ENCODE measurements around the gene NEIL1. TPM values are rescaled to one million over a fixed set of nuclear protein-coding genes. Genes with fewer than 3 reads are reported as not detected.
"Not testable (repeated sequence)": the region's sequence is repeated elsewhere in the genome, so short reads cannot be mapped to it uniquely, and the experiment has no call there.

NEIL1 gene
- polyA plus RNA-seq, 1 experiment: 1.1 TPM

DNA sequence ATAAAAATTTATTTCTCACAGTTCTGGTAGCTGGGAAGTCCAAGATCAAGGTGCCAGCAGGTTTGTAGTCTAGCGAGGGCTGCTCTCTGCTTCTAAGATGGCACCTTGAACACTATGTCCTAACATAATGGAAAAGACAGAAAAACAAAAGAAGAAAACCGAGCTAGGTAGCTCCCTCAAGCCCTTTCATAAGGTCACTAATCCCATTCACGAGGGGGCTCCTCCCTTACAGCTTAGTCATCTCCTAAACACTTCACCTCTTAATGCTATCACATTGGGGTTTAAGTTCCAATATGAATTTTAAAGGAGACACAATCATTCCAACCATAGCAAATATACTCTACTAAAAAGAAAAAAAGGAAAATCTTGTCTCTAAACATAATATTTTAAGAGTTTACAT lies 40.7 kb upstream of the NEIL1 start:
- POLR2A ChIA-PET: no interaction called here
- TF ChIP-seq, protein P1, sequence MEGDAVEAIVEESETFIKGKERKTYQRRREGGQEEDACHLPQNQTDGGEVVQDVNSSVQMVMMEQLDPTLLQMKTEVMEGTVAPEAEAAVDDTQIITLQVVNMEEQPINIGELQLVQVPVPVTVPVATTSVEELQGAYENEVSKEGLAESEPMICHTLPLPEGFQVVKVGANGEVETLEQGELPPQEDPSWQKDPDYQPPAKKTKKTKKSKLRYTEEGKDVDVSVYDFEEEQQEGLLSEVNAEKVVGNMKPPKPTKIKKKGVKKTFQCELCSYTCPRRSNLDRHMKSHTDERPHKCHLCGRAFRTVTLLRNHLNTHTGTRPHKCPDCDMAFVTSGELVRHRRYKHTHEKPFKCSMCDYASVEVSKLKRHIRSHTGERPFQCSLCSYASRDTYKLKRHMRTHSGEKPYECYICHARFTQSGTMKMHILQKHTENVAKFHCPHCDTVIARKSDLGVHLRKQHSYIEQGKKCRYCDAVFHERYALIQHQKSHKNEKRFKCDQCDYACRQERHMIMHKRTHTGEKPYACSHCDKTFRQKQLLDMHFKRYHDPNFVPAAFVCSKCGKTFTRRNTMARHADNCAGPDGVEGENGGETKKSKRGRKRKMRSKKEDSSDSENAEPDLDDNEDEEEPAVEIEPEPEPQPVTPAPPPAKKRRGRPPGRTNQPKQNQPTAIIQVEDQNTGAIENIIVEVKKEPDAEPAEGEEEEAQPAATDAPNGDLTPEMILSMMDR (IDR thresholded peaks at IDR 0.05; ENCODE audit: low read depth, low read length): no peak
- CTCF ChIA-PET: no interaction called here

DNA sequence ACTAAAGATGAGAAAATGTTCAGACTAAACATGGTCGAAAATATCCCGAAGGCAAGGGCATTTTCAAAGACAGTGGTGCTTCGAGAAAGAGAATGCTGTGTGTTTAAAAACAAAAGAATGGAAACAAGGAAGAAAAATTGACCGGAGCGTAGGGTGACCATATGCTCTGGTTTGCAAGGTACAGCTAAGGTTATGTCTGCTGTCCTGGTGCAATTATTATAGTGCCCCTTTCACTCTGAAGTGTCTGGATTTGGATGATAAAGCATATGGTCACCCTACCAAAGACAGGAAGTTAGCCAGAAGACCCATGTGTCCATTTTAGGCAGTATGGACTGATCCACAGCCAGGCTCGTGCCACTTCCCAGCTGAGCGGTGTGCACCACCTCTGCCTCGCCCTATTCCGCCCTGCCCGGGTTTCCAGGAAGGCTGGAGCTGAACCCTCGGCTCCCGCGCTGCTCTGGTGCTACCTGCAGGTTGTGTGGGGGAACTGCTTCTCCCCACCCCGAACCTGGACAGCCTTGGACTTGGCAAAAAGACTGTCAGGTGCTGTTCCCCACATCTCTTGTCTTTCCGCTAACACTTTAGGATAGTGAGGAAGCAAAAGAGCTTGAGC lies 39.0 kb upstream of the NEIL1 start:
- TF ChIP-seq, protein P1 (IDR thresholded peaks at IDR 0.05; ENCODE audit: low read depth, low read length): peak; percentile 30
- DNase-seq (ENCODE audit: low read depth, low spot score): no peak
- Histone ChIP-seq H3K9me3 (ENCODE audit: control insufficient read depth, insufficient read depth, low read length) (no peaks in the 10 kb centered on the region), H3K27ac (ENCODE audit: low read depth, low read length) (no peak overlapping the region), H3K4me3 (ENCODE audit: low read depth, low read length) (no peak overlapping the region), H3K27me3 (ENCODE audit: control insufficient read depth, insufficient read depth, low read length) (peaks cover 30% of the 10 kb centered on the region)
- ChIA-PET CTCF (no interaction called here), POLR2A (no interaction called here)

More for the DNA sequence above, 40.7 kb upstream of the NEIL1 start:
- Histone ChIP-seq H3K4me3 (ENCODE audit: low read depth, low read length) (no peak overlapping the region), H3K27me3 (ENCODE audit: control insufficient read depth, insufficient read depth, low read length) (peaks cover 30% of the 10 kb centered on the region), H3K27ac (ENCODE audit: low read depth, low read length) (no peak overlapping the region), H3K9me3 (ENCODE audit: control insufficient read depth, insufficient read depth, low read length) (no peaks in the 10 kb centered on the region)
- DNase-seq (ENCODE audit: low read depth, low spot score): no peak

DNA sequence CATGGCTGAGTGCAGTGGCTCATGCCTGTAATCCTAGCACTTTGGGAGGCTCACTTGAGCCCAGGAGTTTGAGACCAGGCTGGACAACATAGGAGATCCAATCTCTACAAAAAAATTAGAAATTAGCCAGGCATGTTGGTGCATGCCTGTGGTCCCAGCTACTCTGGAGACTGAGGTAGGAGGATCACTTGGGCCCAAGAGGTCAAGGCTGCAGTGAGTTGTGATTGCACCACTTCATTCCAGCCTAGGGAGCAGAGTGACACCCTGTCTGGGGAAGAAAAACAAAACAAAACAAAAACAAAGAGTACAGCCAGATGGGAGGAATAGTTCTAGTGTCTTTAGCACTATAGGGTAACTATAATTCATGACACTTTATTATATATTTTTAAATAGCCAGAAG lies 37.1 kb upstream of the NEIL1 start:
- POLR2A ChIA-PET: no interaction called here
- no peak for DNase-seq (ENCODE audit: low read depth, low spot score)

DNA sequence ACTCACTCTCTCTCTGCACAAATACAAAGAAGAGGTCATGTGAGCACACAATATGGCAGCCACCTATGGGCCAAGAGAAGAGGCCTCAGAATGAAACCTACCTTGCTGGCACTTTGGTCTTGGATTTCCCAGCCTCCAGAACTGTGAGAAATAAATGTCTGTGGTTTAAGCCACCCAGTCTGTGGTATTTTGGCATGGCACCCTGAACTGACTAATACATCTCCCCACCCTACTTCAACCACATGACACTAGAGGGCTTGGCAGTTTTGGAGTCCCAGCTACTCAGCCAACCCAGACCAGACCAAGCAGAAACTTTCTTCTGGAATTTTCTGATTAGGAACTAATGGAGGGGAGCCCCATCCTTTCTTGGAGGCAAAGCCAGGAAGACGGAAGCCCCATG lies 34.3 kb upstream of the NEIL1 start:
- POLR2A ChIA-PET; H3K4me3 ChIP-seq (ENCODE audit: low read depth, low read length); H3K27ac ChIP-seq (ENCODE audit: low read depth, low read length); DNase-seq (ENCODE audit: low read depth, low spot score); H3K9me3 ChIP-seq (ENCODE audit: control insufficient read depth, insufficient read depth, low read length); CTCF ChIA-PET: not testable (repeated sequence)
- peaks cover 25% of the 10 kb centered on the region for H3K27me3 ChIP-seq (ENCODE audit: control insufficient read depth, insufficient read depth, low read length)

More for the DNA sequence above, 37.1 kb upstream of the NEIL1 start:
- H3K4me3 ChIP-seq (ENCODE audit: low read depth, low read length): no peak overlapping the region
- H3K9me3 ChIP-seq (ENCODE audit: control insufficient read depth, insufficient read depth, low read length): no peaks in the 10 kb centered on the region
- CTCF ChIA-PET: no interaction called here
- no peak overlapping the region for H3K27ac ChIP-seq (ENCODE audit: low read depth, low read length)
- TF ChIP-seq, protein P1 (IDR thresholded peaks at IDR 0.05; ENCODE audit: low read depth, low read length): no peak
- H3K27me3 ChIP-seq (ENCODE audit: control insufficient read depth, insufficient read depth, low read length): peaks cover 28% of the 10 kb centered on the region

DNA sequence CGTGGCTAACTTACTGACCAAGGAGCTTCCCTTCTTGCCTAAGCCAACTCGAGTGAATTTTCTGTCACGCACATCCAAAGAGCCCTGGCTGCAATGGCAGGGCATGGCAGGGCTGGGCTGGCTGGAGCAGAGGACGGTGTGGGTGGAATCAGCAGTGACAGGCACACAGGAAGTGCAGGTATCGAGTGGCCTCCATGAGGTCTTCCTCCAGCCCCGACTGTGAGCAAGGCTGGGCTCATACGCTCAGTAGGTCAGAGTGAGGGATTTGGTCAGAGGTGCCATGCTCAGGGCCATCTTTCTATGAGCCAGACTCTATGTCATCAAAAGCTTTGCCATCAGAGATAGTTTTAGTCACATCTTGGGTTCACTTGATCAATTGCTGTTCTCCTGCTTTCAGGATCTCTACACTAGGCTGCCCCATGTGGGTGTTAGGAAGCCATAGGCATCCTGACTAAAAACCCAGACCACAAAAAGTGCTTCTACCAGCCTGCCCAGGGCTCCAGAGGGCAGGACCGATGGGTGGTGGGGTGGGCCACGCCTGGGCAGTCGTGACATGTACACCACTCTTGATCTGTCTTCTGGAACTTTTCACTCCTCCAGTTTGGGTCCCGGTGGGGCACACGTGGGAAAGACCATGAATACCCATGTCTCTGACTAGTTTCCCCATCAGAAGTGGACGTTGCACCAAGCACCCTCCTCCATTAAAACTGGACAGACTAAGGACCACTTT lies 33.6 kb upstream of the NEIL1 start:
- Histone ChIP-seq H3K27ac (ENCODE audit: low read depth, low read length) (no peak overlapping the region), H3K9me3 (ENCODE audit: control insufficient read depth, insufficient read depth, low read length) (no peaks in the 10 kb centered on the region), H3K4me3 (ENCODE audit: low read depth, low read length) (no peak overlapping the region), H3K27me3 (ENCODE audit: control insufficient read depth, insufficient read depth, low read length) (peaks cover 19% of the 10 kb centered on the region)
- TF ChIP-seq, protein P1 (IDR thresholded peaks at IDR 0.05; ENCODE audit: low read depth, low read length): no peak
- ChIA-PET POLR2A (interaction anchor here (0.6 kb wide), 1 partner anchor 496 kb away, joined by 7 read pairs; no protein-coding TSS in a partner anchor), CTCF (no interaction called here)
- DNase-seq (ENCODE audit: low read depth, low spot score): no peak
